PFSK-1 (cell line): ENCODE measurements around the gene NIF3L1.

Source experiments
- FOXP2 ChIP-seq: optimal IDR thresholded peaks from 2 replicates; pipeline ENCODE3; 2011; ENCODE audit warnings: borderline replicate concordance, control low read depth, inconsistent platforms; ENCODE audit not compliant: insufficient read depth; ENCODE audit errors: extremely low read length, extremely low read depth
- POLR2AphosphoS5 ChIP-seq: IDR thresholded peaks from 2 replicates; pipeline ENCODE4 v1.6.1; 2012; ENCODE audit warnings: low read depth, mild to moderate bottlenecking, control low read depth, low read length, moderate library complexity
- SIN3A ChIP-seq: IDR thresholded peaks from 2 replicates; pipeline ENCODE4 v1.6.1; 2012; ENCODE audit warnings: mild to moderate bottlenecking, low read length, moderate library complexity, borderline replicate concordance; ENCODE audit not compliant: insufficient read depth
- TAF1 ChIP-seq: IDR thresholded peaks from 2 replicates; pipeline ENCODE4 v1.6.1; 2012; ENCODE audit warnings: low read length, control low read depth, borderline replicate concordance; ENCODE audit not compliant: insufficient read depth
- TF ChIP-seq, protein P1 (sequence below), 2 experiments: IDR thresholded peaks; 2 replicates each; pipeline versions ENCODE4 v1.6.1 to v1.8.0; 2011 to 2012; ENCODE audit warnings: low read depth in 2 of 2, low read length in 2 of 2, control low read depth in 1 of 2, inconsistent platforms in 1 of 2, mild to moderate bottlenecking in 1 of 2, moderate library complexity in 1 of 2; ENCODE audit not compliant: insufficient read depth in 1 of 2

NIF3L1 gene

DNA sequence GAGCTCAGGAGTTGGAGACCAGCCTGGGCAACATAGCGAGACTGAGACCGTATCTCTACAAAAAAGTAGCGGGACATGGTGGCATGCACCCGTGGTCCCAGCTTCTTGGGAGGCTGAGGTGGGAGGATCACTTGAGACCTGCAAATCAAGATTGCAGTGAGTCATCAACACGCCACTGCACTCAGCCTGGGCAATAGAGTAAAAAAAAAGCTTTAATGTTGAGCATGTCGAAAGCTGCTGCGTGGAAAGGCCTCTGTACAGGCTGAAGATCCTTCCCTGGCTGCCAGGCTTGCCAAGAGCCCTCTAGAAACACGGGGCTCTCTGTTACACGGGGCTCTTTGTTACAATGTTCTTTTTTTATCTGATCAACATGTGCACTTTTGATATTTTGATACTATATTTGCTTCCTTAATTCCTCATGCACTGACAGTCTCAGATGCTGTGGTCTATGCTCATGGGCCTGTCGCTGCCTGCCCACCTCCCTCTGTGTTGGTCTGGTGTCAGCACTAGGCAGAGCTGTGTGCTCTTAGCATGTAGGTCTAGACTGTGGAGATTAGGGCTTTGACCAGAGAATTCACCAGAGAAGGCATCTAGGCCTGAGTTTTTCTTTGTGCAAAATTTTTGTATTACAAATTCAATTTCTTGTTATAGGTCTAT lies 43.4 kb upstream of the NIF3L1 start:
- TF ChIP-seq FOXP2 (no peak), POLR2AphosphoS5 (no peak), TAF1 (no peak), SIN3A (no peak)
- TF ChIP-seq, protein P1, sequence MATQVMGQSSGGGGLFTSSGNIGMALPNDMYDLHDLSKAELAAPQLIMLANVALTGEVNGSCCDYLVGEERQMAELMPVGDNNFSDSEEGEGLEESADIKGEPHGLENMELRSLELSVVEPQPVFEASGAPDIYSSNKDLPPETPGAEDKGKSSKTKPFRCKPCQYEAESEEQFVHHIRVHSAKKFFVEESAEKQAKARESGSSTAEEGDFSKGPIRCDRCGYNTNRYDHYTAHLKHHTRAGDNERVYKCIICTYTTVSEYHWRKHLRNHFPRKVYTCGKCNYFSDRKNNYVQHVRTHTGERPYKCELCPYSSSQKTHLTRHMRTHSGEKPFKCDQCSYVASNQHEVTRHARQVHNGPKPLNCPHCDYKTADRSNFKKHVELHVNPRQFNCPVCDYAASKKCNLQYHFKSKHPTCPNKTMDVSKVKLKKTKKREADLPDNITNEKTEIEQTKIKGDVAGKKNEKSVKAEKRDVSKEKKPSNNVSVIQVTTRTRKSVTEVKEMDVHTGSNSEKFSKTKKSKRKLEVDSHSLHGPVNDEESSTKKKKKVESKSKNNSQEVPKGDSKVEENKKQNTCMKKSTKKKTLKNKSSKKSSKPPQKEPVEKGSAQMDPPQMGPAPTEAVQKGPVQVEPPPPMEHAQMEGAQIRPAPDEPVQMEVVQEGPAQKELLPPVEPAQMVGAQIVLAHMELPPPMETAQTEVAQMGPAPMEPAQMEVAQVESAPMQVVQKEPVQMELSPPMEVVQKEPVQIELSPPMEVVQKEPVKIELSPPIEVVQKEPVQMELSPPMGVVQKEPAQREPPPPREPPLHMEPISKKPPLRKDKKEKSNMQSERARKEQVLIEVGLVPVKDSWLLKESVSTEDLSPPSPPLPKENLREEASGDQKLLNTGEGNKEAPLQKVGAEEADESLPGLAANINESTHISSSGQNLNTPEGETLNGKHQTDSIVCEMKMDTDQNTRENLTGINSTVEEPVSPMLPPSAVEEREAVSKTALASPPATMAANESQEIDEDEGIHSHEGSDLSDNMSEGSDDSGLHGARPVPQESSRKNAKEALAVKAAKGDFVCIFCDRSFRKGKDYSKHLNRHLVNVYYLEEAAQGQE (IDR thresholded peaks at IDR 0.05; ENCODE audit: insufficient read depth in 1 of 2, low read depth in 2 of 2, low read length in 2 of 2) = no peak

DNA sequence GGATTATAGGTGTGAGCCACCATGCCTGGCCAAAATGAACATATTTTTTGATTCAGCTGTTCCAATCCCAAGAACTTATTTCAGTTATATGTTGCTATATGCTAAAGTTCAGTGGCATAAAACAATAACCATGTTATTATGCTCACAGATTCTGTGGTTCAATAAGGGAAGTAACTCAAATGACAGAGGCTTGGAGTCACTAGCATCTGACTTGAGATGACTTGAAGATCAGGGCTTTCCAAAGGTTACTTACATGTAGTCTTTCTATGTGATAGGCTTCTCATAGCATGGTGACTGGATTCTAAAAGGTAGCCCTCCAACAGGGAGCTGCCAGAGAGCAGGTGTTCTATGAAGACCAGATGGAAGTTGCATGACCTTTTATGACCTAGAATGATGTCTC lies 41.9 kb upstream of the NIF3L1 start:
- no peak for TF ChIP-seq POLR2AphosphoS5
- TF ChIP-seq FOXP2 = no peak
- no peak for TF ChIP-seq TAF1
- TF ChIP-seq, protein P1 (IDR thresholded peaks at IDR 0.05; ENCODE audit: insufficient read depth in 1 of 2, low read depth in 2 of 2, low read length in 2 of 2) = no peak
- no peak for TF ChIP-seq SIN3A

DNA sequence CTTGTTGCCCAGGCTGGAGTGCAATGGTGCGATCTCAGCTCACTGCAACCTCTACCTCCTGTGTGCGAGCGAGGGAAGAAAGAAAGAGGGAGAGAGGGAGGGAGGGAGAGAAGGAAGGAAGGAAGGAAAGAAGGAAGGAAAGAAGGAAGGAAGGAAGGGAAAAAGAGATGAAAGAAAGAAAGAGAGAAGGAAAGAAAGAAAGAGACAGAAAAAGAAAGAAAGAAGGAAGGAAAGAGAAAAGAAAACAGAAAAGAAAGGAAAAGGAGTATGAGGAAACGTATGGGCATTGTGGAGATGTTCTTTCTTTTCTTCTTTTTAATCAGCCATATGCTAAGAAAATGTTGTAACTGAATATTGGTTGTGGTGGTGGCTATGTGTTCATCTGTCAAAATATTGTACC lies 41.2 kb upstream of the NIF3L1 start:
- no peak for TF ChIP-seq POLR2AphosphoS5
- TF ChIP-seq, protein P1 (IDR thresholded peaks at IDR 0.05; ENCODE audit: insufficient read depth in 1 of 2, low read depth in 2 of 2, low read length in 2 of 2) = no peak
- no peak for TF ChIP-seq TAF1
- TF ChIP-seq SIN3A = no peak
- no peak for TF ChIP-seq FOXP2

DNA sequence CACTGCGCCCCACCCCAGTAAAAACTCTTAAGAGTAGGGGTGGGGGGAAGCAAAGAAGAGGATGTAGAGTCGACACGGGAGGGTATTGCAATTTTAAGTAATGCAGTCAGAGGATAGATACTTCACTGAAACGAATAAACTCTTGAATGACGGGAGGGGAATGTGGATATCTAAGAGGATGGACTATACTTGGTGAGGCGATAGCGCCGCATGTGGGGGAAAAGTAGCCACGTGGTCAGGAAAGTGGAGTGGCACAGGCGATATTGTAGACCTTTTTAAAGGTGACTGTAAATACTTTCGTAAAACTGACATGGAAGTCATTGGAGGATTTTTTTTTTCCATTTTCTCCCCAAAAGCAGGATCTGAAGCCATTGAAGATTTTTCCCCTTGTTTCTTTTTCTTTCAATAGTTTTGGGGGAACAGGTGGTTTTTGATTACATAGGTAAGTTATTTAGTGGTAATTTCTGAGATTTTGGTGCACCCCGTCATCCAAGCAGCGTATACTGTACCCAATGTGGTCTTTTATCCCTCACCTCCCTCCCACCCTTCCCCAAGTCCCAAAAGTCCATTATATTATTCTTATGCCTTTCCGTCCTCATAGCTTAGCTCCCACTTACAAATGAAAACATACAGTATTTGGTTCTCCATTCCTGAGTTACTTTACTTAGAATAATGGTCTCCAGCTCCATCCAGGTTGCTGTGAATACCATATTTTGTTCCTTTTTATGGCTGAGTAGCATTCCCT lies 38.5 kb upstream of the NIF3L1 start:
- no peak for TF ChIP-seq TAF1
- no peak for TF ChIP-seq SIN3A
- TF ChIP-seq POLR2AphosphoS5 = no peak
- TF ChIP-seq, protein P1 (IDR thresholded peaks at IDR 0.05; ENCODE audit: insufficient read depth in 1 of 2, low read depth in 2 of 2, low read length in 2 of 2) = no peak
- TF ChIP-seq FOXP2 = no peak
